ENCODE data around the gene LEKR1. TPM values are rescaled to one million over a fixed set of nuclear protein-coding genes. Genes with fewer than 3 reads are reported as not detected.

LEKR1 gene
- total RNA-seq, 2 experiments from 2014 or later = 0.16 TPM; not detected in 1

DNA sequence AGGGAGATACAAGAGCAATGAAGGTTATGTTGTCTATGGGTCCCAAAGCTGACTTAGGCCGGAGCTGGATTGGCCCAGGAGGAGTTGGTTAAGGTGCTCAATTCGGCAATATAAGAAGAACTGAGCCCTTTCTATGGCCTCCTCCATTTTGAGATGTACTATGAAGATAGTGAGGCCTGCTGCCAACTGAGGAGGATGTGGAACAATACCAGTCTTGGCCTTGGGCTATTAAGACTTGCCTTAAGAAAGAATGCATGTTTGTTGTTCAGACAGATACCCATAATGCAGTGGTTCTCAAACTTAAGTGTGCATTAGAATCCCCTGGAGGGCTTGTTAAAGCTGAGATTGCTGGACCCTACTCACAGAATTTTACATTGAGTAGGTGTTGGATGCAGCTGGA lies 24.4 kb upstream of the LEKR1 start:
- H3K79me2 ChIP-seq (ENCODE audit: insufficient read depth, low read depth, low read length) = no peaks in the 10 kb centered on the region
- H4K20me1 ChIP-seq (ENCODE audit: insufficient read depth, low read length) = no peaks in the 10 kb centered on the region
- H3K36me3 ChIP-seq (ENCODE audit: insufficient read depth, low read length) = no peaks in the 10 kb centered on the region
- no peak overlapping the region for H3K4me2 ChIP-seq (ENCODE audit: low read length)
- no peaks in the 10 kb centered on the region for H3K4me1 ChIP-seq (ENCODE audit: insufficient read depth, low read length, poor library complexity, severe bottlenecking)
- no peaks in the 10 kb centered on the region for H3K9me2 ChIP-seq (ENCODE audit: insufficient read depth, low read length)
- DNase-seq (ENCODE audit: low spot score) = no peak
- TF ChIP-seq, protein P1, sequence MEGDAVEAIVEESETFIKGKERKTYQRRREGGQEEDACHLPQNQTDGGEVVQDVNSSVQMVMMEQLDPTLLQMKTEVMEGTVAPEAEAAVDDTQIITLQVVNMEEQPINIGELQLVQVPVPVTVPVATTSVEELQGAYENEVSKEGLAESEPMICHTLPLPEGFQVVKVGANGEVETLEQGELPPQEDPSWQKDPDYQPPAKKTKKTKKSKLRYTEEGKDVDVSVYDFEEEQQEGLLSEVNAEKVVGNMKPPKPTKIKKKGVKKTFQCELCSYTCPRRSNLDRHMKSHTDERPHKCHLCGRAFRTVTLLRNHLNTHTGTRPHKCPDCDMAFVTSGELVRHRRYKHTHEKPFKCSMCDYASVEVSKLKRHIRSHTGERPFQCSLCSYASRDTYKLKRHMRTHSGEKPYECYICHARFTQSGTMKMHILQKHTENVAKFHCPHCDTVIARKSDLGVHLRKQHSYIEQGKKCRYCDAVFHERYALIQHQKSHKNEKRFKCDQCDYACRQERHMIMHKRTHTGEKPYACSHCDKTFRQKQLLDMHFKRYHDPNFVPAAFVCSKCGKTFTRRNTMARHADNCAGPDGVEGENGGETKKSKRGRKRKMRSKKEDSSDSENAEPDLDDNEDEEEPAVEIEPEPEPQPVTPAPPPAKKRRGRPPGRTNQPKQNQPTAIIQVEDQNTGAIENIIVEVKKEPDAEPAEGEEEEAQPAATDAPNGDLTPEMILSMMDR (conservative IDR thresholded peaks at IDR 0.05; ENCODE audit: low read length) = no peak
- no peak for TF ChIP-seq EZH2phosphoT487 (IDR thresholded peaks at IDR 0.05; ENCODE audit: borderline replicate concordance, low read depth, low read length)
- CTCF ChIA-PET (ENCODE audit: unreplicated experiment) = no interaction called here
- no peaks in the 10 kb centered on the region for H3K9me3 ChIP-seq (ENCODE audit: low read length)
- H3K4me3 ChIP-seq (ENCODE audit: low read depth, low read length, poor library complexity, severe bottlenecking) = no peak overlapping the region
- no peak overlapping the region for H3K27ac ChIP-seq (ENCODE audit: low read depth, low read length, poor library complexity, severe bottlenecking)
- no peak overlapping the region for H2AFZ ChIP-seq (ENCODE audit: low read length)
- intact Hi-C loops (cut with micrococcal nuclease; ENCODE audit: unreplicated experiment) = no loop called here
- no TSS peak for BruUV-seq (replicated peaks)
- POLR2A ChIA-PET = no interaction called here

DNA sequence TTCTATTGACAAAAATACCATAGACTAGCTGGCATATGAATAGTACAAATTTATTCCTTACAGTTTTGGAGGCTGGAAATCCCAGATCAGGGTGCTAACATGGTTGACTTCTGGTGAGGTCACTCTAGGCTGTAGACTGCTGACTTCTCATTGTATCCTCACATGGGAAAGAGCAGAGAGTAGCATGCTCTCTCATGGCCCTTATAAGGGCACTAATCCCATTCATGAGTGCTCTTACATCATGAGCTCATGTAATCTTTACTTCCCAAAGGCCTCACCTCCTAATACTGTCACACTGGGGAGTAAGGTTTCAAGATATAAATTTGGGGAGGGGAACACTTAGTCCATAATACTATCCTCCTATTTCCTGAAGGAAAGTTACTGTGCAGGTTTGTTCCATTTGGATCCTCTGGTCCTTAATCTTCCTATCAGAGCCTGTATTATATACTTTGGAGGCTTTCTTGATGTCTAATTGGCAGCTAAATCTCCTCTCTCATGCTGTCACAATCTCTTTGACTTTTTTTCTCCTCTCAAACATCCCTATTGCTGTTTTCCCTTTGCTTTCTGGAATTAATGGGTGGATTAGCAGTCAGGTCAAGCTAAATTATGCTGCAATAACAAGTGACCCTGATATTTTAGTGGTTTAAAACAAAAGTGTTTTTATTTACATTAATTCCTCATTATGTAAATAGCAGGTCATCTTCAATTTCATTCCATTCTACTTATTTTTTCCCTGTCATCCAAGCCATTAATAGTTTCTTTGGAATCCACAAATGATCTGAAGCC lies 23.1 kb upstream of the LEKR1 start:
- ChIA-PET CTCF (ENCODE audit: unreplicated experiment) (no interaction called here), POLR2A (interaction anchor here (1.2 kb wide), 2 partner anchors 24 to 127 kb away, joined by 3 to 4 read pairs; no protein-coding TSS in a partner anchor)
- H3K79me2 ChIP-seq (ENCODE audit: insufficient read depth, low read depth, low read length) = no peaks in the 10 kb centered on the region
- H3K4me3 ChIP-seq (ENCODE audit: low read depth, low read length, poor library complexity, severe bottlenecking) = no peak overlapping the region
- no peaks in the 10 kb centered on the region for H3K36me3 ChIP-seq (ENCODE audit: insufficient read depth, low read length)
- intact Hi-C loops (cut with micrococcal nuclease; ENCODE audit: unreplicated experiment) = no loop called here
- DNase-seq (ENCODE audit: low spot score) = no peak
- no peaks in the 10 kb centered on the region for H4K20me1 ChIP-seq (ENCODE audit: insufficient read depth, low read length)
- H3K4me2 ChIP-seq (ENCODE audit: low read length) = no peak overlapping the region
- TF ChIP-seq EZH2phosphoT487 (IDR thresholded peaks at IDR 0.05; ENCODE audit: borderline replicate concordance, low read depth, low read length) = no peak
- TF ChIP-seq, protein P1 (conservative IDR thresholded peaks at IDR 0.05; ENCODE audit: low read length) = no peak
- no TSS peak for BruUV-seq (replicated peaks)
- no peak overlapping the region for H2AFZ ChIP-seq (ENCODE audit: low read length)
- no peaks in the 10 kb centered on the region for H3K9me3 ChIP-seq (ENCODE audit: low read length)
- H3K4me1 ChIP-seq (ENCODE audit: insufficient read depth, low read length, poor library complexity, severe bottlenecking) = no peaks in the 10 kb centered on the region
- H3K27ac ChIP-seq (ENCODE audit: low read depth, low read length, poor library complexity, severe bottlenecking) = no peak overlapping the region
- H3K9me2 ChIP-seq (ENCODE audit: insufficient read depth, low read length) = no peaks in the 10 kb centered on the region

Data from OCI-LY7 (cell line).